H1 (cell line): ENCODE results near the gene SURF4. TPM values are rescaled to one million over a fixed set of nuclear protein-coding genes. Genes with fewer than 3 reads are reported as not detected.

Experiments
- CTCF ChIA-PET: fragments of 300-600 bp; sonication (Branson Sonifier 250); formaldehyde crosslinking; loops from one replicate; lab custom pipeline; 2021; ENCODE audit not compliant: partially characterized antibody; lab: Charles Lee
- POLR2A ChIA-PET: fragments of 300-600 bp; sonication (Branson Sonifier 250); formaldehyde crosslinking; loops from one replicate; lab custom pipeline; 2021; ENCODE audit warnings: inconsistent platforms; ENCODE audit not compliant: partially characterized antibody; lab: Charles Lee
- DNase-seq, 2 experiments: peaks; one replicate each; pipeline versions ENCODE4 v3.0.0 to v3.0.0-alpha.2; 2010 to 2022; ENCODE audit warnings: low spot score in 2 of 2, low read depth in 1 of 2, mixed read lengths in 1 of 2
- FAIRE-seq: peaks from 2 replicates; lab custom pipeline; 2011; peaks lifted over from hg19 to GRCh38; lab: Jason Lieb, UNC
- H2AFZ ChIP-seq: 2 replicates; pipeline ENCODE4 v1.8.1; 2012; ENCODE audit warnings: low read length, inconsistent platforms
- H2AK5ac ChIP-seq: 2 replicates; pipeline ENCODE4 v1.6.1; 2013; ENCODE audit warnings: low read depth, low read length
- H2BK120ac ChIP-seq: replicated peaks from 2 replicates; pipeline ENCODE3; 2013; ENCODE audit warnings: low read depth, low read length, inconsistent platforms
- H2BK12ac ChIP-seq: 2 replicates; pipeline ENCODE4 v1.6.1; 2013; ENCODE audit warnings: low read depth, low read length
- H2BK15ac ChIP-seq: 2 replicates; pipeline ENCODE4 v1.6.1; 2013; ENCODE audit warnings: low read length
- H2BK20ac ChIP-seq: 2 replicates; pipeline ENCODE4 v1.6.1; 2013; ENCODE audit warnings: low read length
- H2BK5ac ChIP-seq: 2 replicates; pipeline ENCODE4 v1.6.1; 2013; ENCODE audit warnings: low read depth, low read length
- H3K14ac ChIP-seq: 2 replicates; pipeline ENCODE4 v1.6.1; 2013; ENCODE audit warnings: inconsistent platforms; ENCODE audit not compliant: insufficient read length
- H3K18ac ChIP-seq: 2 replicates; pipeline ENCODE4 v1.6.1; 2013; ENCODE audit warnings: low read length; ENCODE audit errors: extremely low read depth
- H3K23ac ChIP-seq: 2 replicates; pipeline ENCODE4 v1.6.1; 2013; ENCODE audit warnings: inconsistent platforms; ENCODE audit not compliant: insufficient read length
- H3K23me2 ChIP-seq: 2 replicates; pipeline ENCODE4 v1.6.1; 2013; ENCODE audit warnings: low read depth, low read length
- H3K27ac ChIP-seq: 2 replicates; pipeline ENCODE4 v1.6.1; 2011; ENCODE audit warnings: low read depth, low read length, inconsistent platforms
- H3K27me3 ChIP-seq, 4 experiments: replicated peaks in 1 of 4; 1 replicate in 1 of 4; 2 replicates in 3 of 4; pipeline versions ENCODE4 v1.6.1 to v1.8.1; 2011 to 2013; ENCODE audit warnings: low read length in 3 of 4, mild to moderate bottlenecking in 3 of 4, inconsistent platforms in 2 of 4, mixed read lengths in 2 of 4, moderate library complexity in 1 of 4; ENCODE audit not compliant: control insufficient read depth in 3 of 4, insufficient read depth in 3 of 4; ENCODE audit errors: extremely low read depth in 1 of 4
- H3K36me3 ChIP-seq, 4 experiments: 2 replicates each; pipeline versions ENCODE4 v1.6.1 to v1.8.1; 2011 to 2013; ENCODE audit warnings: mild to moderate bottlenecking in 4 of 4, low read length in 3 of 4, moderate library complexity in 2 of 4, control low read depth in 1 of 4, inconsistent platforms in 1 of 4; ENCODE audit not compliant: insufficient read depth in 4 of 4, control insufficient read depth in 2 of 4
- H3K4ac ChIP-seq: replicated peaks from 2 replicates; pipeline ENCODE3; 2013; ENCODE audit warnings: low read length, low read depth, mixed read lengths, inconsistent platforms; ENCODE audit not compliant: insufficient read length
- H3K4me1 ChIP-seq, 4 experiments: replicated peaks in 1 of 4; 1 replicate in 1 of 4; 2 replicates in 3 of 4; pipeline versions ENCODE4 v1.6.1 to v1.8.1; 2011 to 2013; ENCODE audit warnings: low read length in 3 of 4, inconsistent platforms in 2 of 4, mixed read lengths in 1 of 4; ENCODE audit not compliant: insufficient read depth in 4 of 4, control insufficient read depth in 3 of 4
- H3K4me2 ChIP-seq, 2 experiments: 2 replicates each; pipeline versions ENCODE4 v1.6.1 to v1.8.1; 2011 to 2013; ENCODE audit warnings: low read depth in 2 of 2, low read length in 2 of 2, control low read depth in 1 of 2, inconsistent platforms in 1 of 2, mild to moderate bottlenecking in 1 of 2; ENCODE audit not compliant: insufficient read depth in 1 of 2
- H3K4me3 ChIP-seq, 4 experiments: fragments of 200-600, 300-600 bp in 1 of 4; sonication (generic), shearing (Covaris generic), sonication (Bioruptor Twin) in 1 of 4; 2 replicates each; pipeline versions ENCODE4 v1.5.1 to v1.8.1; 2011 to 2016; ENCODE audit warnings: low read length in 4 of 4, low read depth in 3 of 4, control low read depth in 2 of 4, inconsistent platforms in 2 of 4, mild to moderate bottlenecking in 2 of 4, mixed read lengths in 1 of 4, moderate library complexity in 1 of 4; ENCODE audit not compliant: insufficient read depth in 2 of 4; ENCODE audit errors: extremely low read depth in 1 of 4
- H3K56ac ChIP-seq: replicated peaks from 2 replicates; pipeline ENCODE3; 2013; ENCODE audit warnings: low read depth, mild to moderate bottlenecking, mixed read lengths, low read length, inconsistent platforms; ENCODE audit not compliant: insufficient read length
- H3K79me1 ChIP-seq: 2 replicates; pipeline ENCODE4 v1.6.1; 2013; ENCODE audit warnings: low read depth, low read length, control low read depth
- H3K79me2 ChIP-seq, 2 experiments: 2 replicates each; pipeline versions ENCODE4 v1.6.1 to v1.8.1; 2012 to 2013; ENCODE audit warnings: low read length in 2 of 2, mild to moderate bottlenecking in 2 of 2, inconsistent platforms in 1 of 2; ENCODE audit not compliant: insufficient read depth in 2 of 2, control insufficient read depth in 1 of 2
- H3K9ac ChIP-seq, 4 experiments: replicated peaks in 1 of 4; 1 replicate in 1 of 4; 2 replicates in 3 of 4; pipeline versions ENCODE4 v1.6.1 to v1.8.1; 2011 to 2013; ENCODE audit warnings: low read depth in 3 of 4, low read length in 3 of 4, control low read depth in 2 of 4, mild to moderate bottlenecking in 2 of 4, moderate library complexity in 2 of 4, inconsistent platforms in 1 of 4; ENCODE audit errors: extremely low read depth in 1 of 4
- H3K9me3 ChIP-seq, 2 experiments: 2 replicates each; pipeline versions ENCODE4 v1.6.1 to v1.8.1; 2012 to 2013; ENCODE audit warnings: mild to moderate bottlenecking in 2 of 2, moderate library complexity in 2 of 2, control low read depth in 1 of 2, inconsistent platforms in 1 of 2, low read depth in 1 of 2, low read length in 1 of 2, mixed read lengths in 1 of 2; ENCODE audit not compliant: insufficient read depth in 2 of 2
- H4K20me1 ChIP-seq, 2 experiments: replicated peaks in 1 of 2; 2 replicates each; pipeline versions ENCODE3 to v1.8.1; 2011 to 2013; ENCODE audit warnings: inconsistent platforms in 2 of 2, low read length in 2 of 2, mild to moderate bottlenecking in 1 of 2; ENCODE audit not compliant: insufficient read depth in 2 of 2, control insufficient read depth in 1 of 2
- H4K5ac ChIP-seq: 2 replicates; pipeline ENCODE4 v1.6.1; 2013; ENCODE audit warnings: low read length, low read depth, mixed read lengths, inconsistent platforms; ENCODE audit not compliant: insufficient read length
- H4K8ac ChIP-seq: 2 replicates; pipeline ENCODE4 v1.8.0; 2013; ENCODE audit warnings: mild to moderate bottlenecking, moderate library complexity, low read length, inconsistent platforms; ENCODE audit not compliant: insufficient read depth; ENCODE audit errors: extremely low read depth
- H4K91ac ChIP-seq: replicated peaks from 2 replicates; pipeline ENCODE3; 2013; ENCODE audit warnings: low read length, mixed read lengths, inconsistent platforms; ENCODE audit not compliant: insufficient read length
- ASH2L ChIP-seq: fragments of 200-600, 300-600 bp; sonication (generic); IDR thresholded peaks from one replicate; pipeline ENCODE4 v1.7.1; 2017; ENCODE audit warnings: low read length
- BACH1 ChIP-seq: IDR thresholded peaks from 2 replicates; pipeline ENCODE4 v1.6.1; 2012; ENCODE audit warnings: low read length, improper control_type of control experiment
- BCL11A ChIP-seq, 2 experiments: IDR thresholded peaks; one replicate each; pipeline ENCODE4 v1.6.1; 2011; ENCODE audit warnings: low read depth in 2 of 2, low read length in 2 of 2, mild to moderate bottlenecking in 2 of 2
- E2F6 ChIP-seq: IDR thresholded peaks from 2 replicates; pipeline ENCODE4 v1.6.1; 2012; ENCODE audit warnings: inconsistent platforms
- EP300 ChIP-seq, 2 experiments: IDR thresholded peaks; 1 replicate in 1 of 2; 2 replicates in 1 of 2; pipeline ENCODE4 v1.6.1; 2011 to 2012; ENCODE audit warnings: low read depth in 2 of 2, low read length in 2 of 2, mild to moderate bottlenecking in 2 of 2, borderline replicate concordance in 1 of 2, inconsistent platforms in 1 of 2, moderate library complexity in 1 of 2
- HDAC2 ChIP-seq, 2 experiments: fragments of 300-600 bp in 1 of 2; sonication (generic) in 1 of 2; IDR thresholded peaks; 2 replicates each; pipeline ENCODE4 v1.6.1; 2011 to 2012; ENCODE audit warnings: low read depth in 2 of 2, low read length in 2 of 2, mild to moderate bottlenecking in 2 of 2, moderate library complexity in 2 of 2, borderline replicate concordance in 1 of 2, inconsistent platforms in 1 of 2
- JUND ChIP-seq: IDR thresholded peaks from 2 replicates; pipeline ENCODE4 v1.6.1; 2011; ENCODE audit warnings: mild to moderate bottlenecking, improper control_type of control experiment, low read length
- KDM4A ChIP-seq: IDR thresholded peaks from one replicate; pipeline ENCODE4 v1.7.1; 2012; ENCODE audit warnings: low read depth, mild to moderate bottlenecking, moderate library complexity, low read length, inconsistent platforms; ENCODE audit not compliant: severe bottlenecking
- SIN3A ChIP-seq, 2 experiments: IDR thresholded peaks in 1 of 2; conservative IDR thresholded peaks in 1 of 2; 2 replicates each; pipeline ENCODE4 v1.6.1; 2011 to 2012; ENCODE audit warnings: low read length in 2 of 2, improper control_type of control experiment in 1 of 2, low read depth in 1 of 2, mild to moderate bottlenecking in 1 of 2
- SP1 ChIP-seq: IDR thresholded peaks from 2 replicates; pipeline ENCODE4 v1.6.1; 2011; ENCODE audit warnings: low read depth, low read length
- SP4 ChIP-seq: IDR thresholded peaks from 2 replicates; pipeline ENCODE4 v1.6.1; 2012; ENCODE audit warnings: low read length, inconsistent platforms
- TAF1 ChIP-seq: IDR thresholded peaks from 2 replicates; pipeline ENCODE4 v1.6.1; 2011; ENCODE audit warnings: mild to moderate bottlenecking, low read depth, low read length
- TAF7 ChIP-seq: optimal IDR thresholded peaks from 2 replicates; pipeline ENCODE3; 2011; ENCODE audit warnings: low read depth, mild to moderate bottlenecking, inconsistent platforms, low read length, moderate library complexity, borderline replicate concordance
- WGBS, 2 experiments: shearing (Covaris generic) in 1 of 2; methylation state at CpG; one replicate each; pipeline versions ENCODE4 v1.1.6 to v1.1.7; 2013 to 2015; ENCODE audit warnings: low lambda C conversion rate in 2 of 2, mixed read lengths in 2 of 2, inconsistent platforms in 1 of 2, low coverage in 1 of 2, missing lambda C conversion rate in 1 of 2; ENCODE audit not compliant: insufficient replicate concordance in 2 of 2, insufficient coverage in 1 of 2, insufficient read length in 1 of 2; ENCODE audit errors: extremely low coverage in 1 of 2, missing lambda C conversion rate in 1 of 2; 5-methylcytosine and 5-hydroxymethylcytosine counted together
- polyA plus RNA-seq, 7 experiments: library from polyadenylated mRNA; depleted of rRNA in 3 of 7; stranded (reverse) in 5 of 7; unstranded in 2 of 7; fragments of >200 nt in 5 of 7; fragments of 200-250 nt in 2 of 7; gene quantifications; 1 replicate in 5 of 7; 2 replicates in 1 of 7; 4 replicates in 1 of 7; pipeline versions ENCODE4 v1.2.1 to v1.2.3, GENCODE V29; 2011 to 2013; ENCODE audit warnings: missing spikeins in 2 of 7, mixed read lengths in 2 of 7
- total RNA-seq: library from RNA; stranded (reverse); fragmentation: NEBNext Ultra II Directional; extraction: Animal tissue kit (Norgen Biotek cat#: 25700); gene quantifications from 2 replicates; pipeline ENCODE4 v1.2.1, GENCODE V29; 2021

The SURF4 gene
- total and polyA plus RNA-seq, 2 of the 8 experiments (the other 6 are each of a cell fraction or from before 2014, with no cell fraction given) = 176 to 182 TPM

- Histone ChIP-seq H3K23ac (no peak overlapping the region), H3K79me2 (peaks cover 9 to 39% of the 10 kb centered on the region in 2 experiments), H3K9ac (no peak overlapping the region), H2BK5ac (no peak overlapping the region), H4K5ac (no peak overlapping the region), H2BK20ac (no peak overlapping the region), H3K9me3 (no peaks in the 10 kb centered on the region), H3K56ac (no peak overlapping the region), H2AK5ac (no peak overlapping the region), H2BK12ac (no peak overlapping the region), H4K20me1 (peaks cover 12 to 37% of the 10 kb centered on the region in 2 experiments), H3K4me1 (peaks cover 0 to 10% (median 7%) of the 10 kb centered on the region in 4 experiments; a peak in 6 of 7 replicates), H4K8ac (no peak overlapping the region), H3K4me3 (no peak overlapping the region), H3K4ac (no peak overlapping the region), H3K23me2 (peaks cover 9% of the 10 kb centered on the region; the same call in 1 of the 2 replicates), H3K36me3 (peaks cover 35 to 71% (median 60%) of the 10 kb centered on the region in 4 experiments), H3K4me2 (no peak overlapping the region), H2AFZ (no peak overlapping the region), H3K27me3 (no peaks in the 10 kb centered on the region), H3K27ac (no peak overlapping the region), H2BK15ac (no peak overlapping the region), H3K14ac (no peak overlapping the region), H2BK120ac (no peak overlapping the region), H3K18ac (no peak overlapping the region), H3K79me1 (peaks cover 17% of the 10 kb centered on the region), H4K91ac (no peak overlapping the region)
- no peak for DNase-seq
- FAIRE-seq = no peak
- CTCF ChIA-PET = no interaction called here
- POLR2A ChIA-PET = interaction anchor here (2.5 to 14.8 kb wide), 2 partner anchors 9 to 15 kb away, joined by 6 to 303 read pairs; partner anchors contain the start of genes MED22, RPL7A, SURF1 and SURF2
- WGBS, 2 experiments = 92% methylated on average over 12 of the region's 12 CpGs; no CpG with 5 or more reads in 1 of the 2 experiments
- TF ChIP-seq E2F6 = no peak
- no peak for TF ChIP-seq EP300 (IDR thresholded peaks at IDR 0.05; ENCODE audit: borderline replicate concordance in 1 of 2, low read depth in 2 of 2, low read length in 2 of 2)
- TF ChIP-seq SIN3A (conservative IDR thresholded peaks at IDR 0.05 in 1 of 2, IDR thresholded peaks at IDR 0.05 in 1 of 2; ENCODE audit: low read depth in 1 of 2, low read length in 2 of 2) = no peak
- no peak for TF ChIP-seq TAF7
- TF ChIP-seq SP4 = no peak
- no peak for TF ChIP-seq BACH1
- no peak for TF ChIP-seq JUND
- TF ChIP-seq SP1 = no peak
- no peak for TF ChIP-seq TAF1
- no peak for TF ChIP-seq KDM4A
- no peak for TF ChIP-seq ASH2L
- no peak for TF ChIP-seq BCL11A (IDR thresholded peaks at IDR 0.05; ENCODE audit: low read depth in 2 of 2, low read length in 2 of 2)
- TF ChIP-seq HDAC2 (IDR thresholded peaks at IDR 0.05; ENCODE audit: borderline replicate concordance in 1 of 2, low read depth in 2 of 2, low read length in 2 of 2) = no peak
Measured at GRCh38 chr9:133344979-133345378, 30.9 kb downstream of the SURF4 start.
